PC-9 (cell line): ENCODE data around the gene MAML3. TPM values are rescaled to one million over a fixed set of nuclear protein-coding genes. Genes with fewer than 3 reads are reported as not detected.

Experiments
- BruUV-seq: library from RNA; stranded (reverse); fragments of 400-500 nt; replicated peaks from 2 replicates; lab custom pipeline; 2021; lab: Mats Ljungman, UMichigan
- CTCF ChIA-PET: fragments of 300-600 bp; sonication (Branson Sonifier 250); formaldehyde crosslinking; loops from one replicate; lab custom pipeline; 2022; ENCODE audit warnings: antibody characterized with exemption; lab: Charles Lee
- POLR2A ChIA-PET: fragments of 300-600 bp; sonication (Branson Sonifier 250); formaldehyde crosslinking; loops from one replicate; lab custom pipeline; 2022; ENCODE audit warnings: antibody characterized with exemption; ENCODE audit not compliant: unreplicated experiment; lab: Charles Lee
- DNase-seq, 2 experiments: peaks; one replicate each; pipeline versions ENCODE4 v3.0.0 to v3.0.0-alpha.2; 2015 to 2022; ENCODE audit warnings: mixed read lengths in 1 of 2
- H2AFZ ChIP-seq: fragments of 200-600 bp; sonication (generic); 2 replicates; pipeline ENCODE4 v1.8.1; 2017; ENCODE audit warnings: antibody characterized with exemption
- H3F3A ChIP-seq: fragments of 200-600 bp; sonication (generic); 2 replicates; pipeline ENCODE4 v1.8.1; 2017; ENCODE audit warnings: antibody characterized with exemption, mild to moderate bottlenecking, low read depth; ENCODE audit not compliant: insufficient read depth
- H3K27ac ChIP-seq: fragments of 200-600 bp; sonication (generic); 2 replicates; pipeline ENCODE4 v1.6.1; 2016; ENCODE audit warnings: mixed run types
- H3K27me3 ChIP-seq: fragments of 200-600 bp; sonication (generic); 2 replicates; pipeline ENCODE4 v1.6.1; 2016; ENCODE audit warnings: low read depth, mixed run types; ENCODE audit not compliant: insufficient read depth
- H3K36me3 ChIP-seq: fragments of 200-600 bp; sonication (generic); 2 replicates; pipeline ENCODE4 v1.6.1; 2016; ENCODE audit warnings: low read depth, mixed run types
- H3K4me1 ChIP-seq: fragments of 200-600 bp; sonication (generic); replicated peaks from 2 replicates; pipeline ENCODE4 v1.6.1; 2016; ENCODE audit warnings: mixed run types; ENCODE audit not compliant: insufficient read depth
- H3K4me2 ChIP-seq: fragments of 200-600 bp; sonication (generic); 2 replicates; pipeline ENCODE4 v1.6.1; 2017; ENCODE audit warnings: mixed run types
- H3K4me3 ChIP-seq: fragments of 200-600 bp; sonication (generic); 2 replicates; pipeline ENCODE4 v1.6.1; 2016; ENCODE audit warnings: mixed run types
- H3K79me2 ChIP-seq: fragments of 200-600 bp; sonication (generic); 2 replicates; pipeline ENCODE4 v1.6.1; 2017; ENCODE audit warnings: low read depth, mixed run types
- H3K9me2 ChIP-seq: fragments of 200-600 bp; sonication (generic); 2 replicates; pipeline ENCODE4 v1.8.1; 2017; ENCODE audit warnings: mild to moderate bottlenecking; ENCODE audit not compliant: insufficient read depth
- H3K9me3 ChIP-seq: fragments of 200-600 bp; sonication (generic); 2 replicates; pipeline ENCODE4 v1.8.1; 2016; ENCODE audit warnings: low read depth; ENCODE audit not compliant: insufficient read depth
- H4K20me1 ChIP-seq: fragments of 200-600 bp; sonication (generic); 2 replicates; pipeline ENCODE4 v1.8.1; 2017; ENCODE audit not compliant: insufficient read depth
- CTCF ChIP-seq: fragments of 200-600 bp; sonication (generic); conservative IDR thresholded peaks from 2 replicates; pipeline ENCODE4 v1.6.1; 2017; ENCODE audit warnings: mixed run types, antibody characterized with exemption, mild to moderate bottlenecking, moderate library complexity
- EZH2 ChIP-seq: fragments of 200-600 bp; sonication (generic); IDR thresholded peaks from 2 replicates; pipeline ENCODE4 v1.8.0; 2017; ENCODE audit warnings: antibody characterized with exemption, low read depth
- intact Hi-C: fragments of 100-400 bp; cut with micrococcal nuclease; formaldehyde crosslinking; loops from one replicate; pipeline ENCODE4 v1.10.0; 2022; ENCODE audit not compliant: unreplicated experiment
- total RNA-seq: library from RNA; stranded (reverse); gene quantifications from 2 replicates; pipeline ENCODE4 v1.2.3, GENCODE V29; 2021

MAML3 gene
- total RNA-seq, 1 experiment from 2014 or later = 15.2 TPM

GRCh38 chr4:139844057-139844456 lies 309.9 kb downstream of the MAML3 start:
- H3K9me3 ChIP-seq = no peaks in the 10 kb centered on the region
- ChIA-PET CTCF (no interaction called here), POLR2A (no interaction called here)
- H3K27ac ChIP-seq = no peak overlapping the region
- no peaks in the 10 kb centered on the region for H3F3A ChIP-seq
- H3K36me3 ChIP-seq = no peaks in the 10 kb centered on the region
- H3K9me2 ChIP-seq = no peaks in the 10 kb centered on the region
- BruUV-seq = no TSS peak
- TF ChIP-seq EZH2 (no peak), CTCF (no peak)
- H4K20me1 ChIP-seq = no peaks in the 10 kb centered on the region
- intact Hi-C loops = no loop called here
- H3K4me2 ChIP-seq = no peak overlapping the region
- no peaks in the 10 kb centered on the region for H3K27me3 ChIP-seq
- H2AFZ ChIP-seq = no peak overlapping the region
- DNase-seq = no peak
- no peaks in the 10 kb centered on the region for H3K4me1 ChIP-seq
- no peaks in the 10 kb centered on the region for H3K79me2 ChIP-seq
- H3K4me3 ChIP-seq = no peak overlapping the region

GRCh38 chr4:139843641-139844040 lies 310.3 kb downstream of the MAML3 start:
- ChIA-PET CTCF (no interaction called here), POLR2A (no interaction called here)
- Histone ChIP-seq H2AFZ (no peak overlapping the region), H3K9me2 (no peaks in the 10 kb centered on the region), H3K4me3 (no peak overlapping the region), H3K27me3 (no peaks in the 10 kb centered on the region), H3K79me2 (no peaks in the 10 kb centered on the region), H3K27ac (no peak overlapping the region), H3F3A (no peaks in the 10 kb centered on the region), H3K9me3 (no peaks in the 10 kb centered on the region), H3K4me1 (no peaks in the 10 kb centered on the region), H3K4me2 (no peak overlapping the region), H3K36me3 (no peaks in the 10 kb centered on the region), H4K20me1 (no peaks in the 10 kb centered on the region)
- no TSS peak for BruUV-seq
- TF ChIP-seq CTCF = no peak
- no peak for TF ChIP-seq EZH2
- DNase-seq = no peak
- intact Hi-C loops = no loop called here

- no peak for DNase-seq
- Histone ChIP-seq H3K4me1 (no peaks in the 10 kb centered on the region), H3K9me2 (no peaks in the 10 kb centered on the region), H3K4me3 (no peak overlapping the region), H3F3A (no peaks in the 10 kb centered on the region), H3K27me3 (no peaks in the 10 kb centered on the region), H3K9me3 (no peaks in the 10 kb centered on the region), H3K36me3 (no peaks in the 10 kb centered on the region), H4K20me1 (no peaks in the 10 kb centered on the region), H3K4me2 (no peak overlapping the region), H3K79me2 (no peaks in the 10 kb centered on the region), H2AFZ (no peak overlapping the region), H3K27ac (no peak overlapping the region)
- TF ChIP-seq EZH2 = no peak
- intact Hi-C loops = no loop called here
- ChIA-PET POLR2A (no interaction called here), CTCF (no interaction called here)
- BruUV-seq = no TSS peak
Observed at GRCh38 chr4:139841464-139842195, 312.4 kb downstream of the MAML3 start.

GRCh38 chr4:139840773-139841172 lies 313.2 kb downstream of the MAML3 start:
- no peak overlapping the region for H3K4me2 ChIP-seq
- no peaks in the 10 kb centered on the region for H3K9me3 ChIP-seq
- no peaks in the 10 kb centered on the region for H3F3A ChIP-seq
- H3K4me3 ChIP-seq = no peak overlapping the region
- CTCF ChIA-PET = no interaction called here
- no peak overlapping the region for H2AFZ ChIP-seq
- no peaks in the 10 kb centered on the region for H3K9me2 ChIP-seq
- no peak for DNase-seq
- TF ChIP-seq CTCF (no peak), EZH2 (no peak)
- H3K79me2 ChIP-seq = no peaks in the 10 kb centered on the region
- no peaks in the 10 kb centered on the region for H3K36me3 ChIP-seq
- no peaks in the 10 kb centered on the region for H3K27me3 ChIP-seq
- POLR2A ChIA-PET = no interaction called here
- H4K20me1 ChIP-seq = no peaks in the 10 kb centered on the region
- no peaks in the 10 kb centered on the region for H3K4me1 ChIP-seq
- intact Hi-C loops = no loop called here
- no TSS peak for BruUV-seq
- no peak overlapping the region for H3K27ac ChIP-seq
